Loucy (cell line): ENCODE measurements around the gene ZSWIM1.

Source experiments
- CTCF ChIP-seq: fragments of 200-600 bp; sonication (generic); conservative IDR thresholded peaks from 2 replicates; pipeline ENCODE4 v1.5.1; 2014; ENCODE audit warnings: mild to moderate bottlenecking, antibody characterized with exemption, low read length
- EZH2phosphoT487 ChIP-seq: fragments of 200-600 bp; IDR thresholded peaks from 2 replicates; pipeline ENCODE4 v1.6.1; 2018; ENCODE audit warnings: antibody characterized with exemption, mild to moderate bottlenecking, moderate library complexity, borderline replicate concordance

- TF ChIP-seq CTCF, result no peak
- no peak for TF ChIP-seq EZH2phosphoT487
Observed at GRCh38 chr20:45852326-45852725, 28.7 kb upstream of the ZSWIM1 start.
